Loucy (cell line): ENCODE measurements around the gene ZNF614.
"Not testable (repeated sequence)": the region's sequence is repeated elsewhere in the genome, so short reads cannot be mapped to it uniquely, and the experiment has no call there.

Source experiments
- CTCF ChIP-seq: fragments of 200-600 bp; sonication (generic); conservative IDR thresholded peaks from 2 replicates; pipeline ENCODE4 v1.5.1; 2014; ENCODE audit warnings: mild to moderate bottlenecking, antibody characterized with exemption, low read length
- EZH2phosphoT487 ChIP-seq: fragments of 200-600 bp; IDR thresholded peaks from 2 replicates; pipeline ENCODE4 v1.6.1; 2018; ENCODE audit warnings: antibody characterized with exemption, mild to moderate bottlenecking, moderate library complexity, borderline replicate concordance

- TF ChIP-seq CTCF, EZH2phosphoT487: not testable (repeated sequence)
Observed at GRCh38 chr19:52026255-52026990, 1.8 kb downstream of the ZNF614 start.
